ENCODE results near the gene NRF1.
"Not testable (repeated sequence)": the region's sequence is repeated elsewhere in the genome, so short reads cannot be mapped to it uniquely, and the experiment has no call there.

The NRF1 gene

DNA sequence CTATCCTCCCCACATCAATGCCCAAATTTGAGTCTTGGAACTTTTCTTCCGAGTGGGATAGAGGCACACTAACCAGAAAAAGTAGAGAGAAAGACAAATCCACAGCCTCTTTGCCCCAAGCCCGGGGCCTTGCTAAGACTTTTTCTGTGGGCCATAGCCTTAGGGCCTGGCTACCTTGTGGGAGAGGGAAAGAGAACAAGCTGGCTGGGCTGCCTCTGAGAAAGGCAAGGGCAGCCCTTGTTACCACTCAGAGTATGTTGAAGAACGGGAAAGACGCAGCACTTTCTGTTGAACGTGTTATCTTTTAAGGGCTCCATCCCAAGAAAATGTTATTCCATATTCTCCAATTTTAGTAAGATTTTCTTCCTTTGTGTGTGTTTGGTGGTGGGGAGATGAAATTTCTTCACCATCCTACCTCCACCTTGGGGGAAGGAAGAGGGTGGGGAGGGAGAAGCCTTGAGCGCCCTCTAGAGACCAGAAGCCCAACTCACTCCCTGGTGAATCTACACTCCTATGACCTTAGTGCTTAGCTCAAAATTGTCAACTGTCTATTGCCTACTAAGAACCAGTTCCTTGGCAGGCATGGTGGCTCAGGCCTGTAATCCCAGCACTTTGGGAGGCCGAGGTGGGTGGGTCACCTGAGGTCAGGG, 3.9 kb upstream of the NRF1 start:
- peak; percentile 30 for DNase-seq (ENCODE audit: low read depth, low spot score)

- no peak for DNase-seq (ENCODE audit: low read depth, low spot score)
Observed at GRCh38 chr7:129609666-129610065, 1.9 kb upstream of the NRF1 start.

DNA sequence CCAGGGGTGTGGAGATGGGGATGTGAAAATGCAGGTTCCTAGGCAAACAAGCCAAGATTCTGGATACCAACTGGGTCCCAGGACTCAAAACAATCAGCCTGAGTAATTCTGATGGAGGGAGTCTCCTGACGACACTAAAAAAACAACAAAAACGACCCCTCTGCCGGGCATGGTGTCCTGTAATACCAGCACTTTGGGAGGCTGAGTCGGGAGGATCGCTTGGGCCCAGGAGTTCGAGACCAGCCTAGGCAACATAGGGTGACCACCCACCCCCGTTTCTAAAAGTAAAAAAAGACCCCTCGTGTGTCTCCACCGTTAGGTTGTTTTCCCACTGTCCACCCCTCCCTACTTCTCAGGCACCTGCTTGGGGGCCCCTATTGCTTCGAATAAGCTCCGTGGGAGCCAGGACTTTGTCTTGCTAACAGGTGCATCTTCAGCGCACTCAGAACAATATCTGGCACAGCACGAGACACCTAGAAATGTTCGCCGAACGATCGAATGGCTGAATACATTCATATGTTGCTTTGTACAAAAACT, 743 bp upstream of the NRF1 start:
- no peak for DNase-seq (ENCODE audit: low read depth, low spot score)

DNA sequence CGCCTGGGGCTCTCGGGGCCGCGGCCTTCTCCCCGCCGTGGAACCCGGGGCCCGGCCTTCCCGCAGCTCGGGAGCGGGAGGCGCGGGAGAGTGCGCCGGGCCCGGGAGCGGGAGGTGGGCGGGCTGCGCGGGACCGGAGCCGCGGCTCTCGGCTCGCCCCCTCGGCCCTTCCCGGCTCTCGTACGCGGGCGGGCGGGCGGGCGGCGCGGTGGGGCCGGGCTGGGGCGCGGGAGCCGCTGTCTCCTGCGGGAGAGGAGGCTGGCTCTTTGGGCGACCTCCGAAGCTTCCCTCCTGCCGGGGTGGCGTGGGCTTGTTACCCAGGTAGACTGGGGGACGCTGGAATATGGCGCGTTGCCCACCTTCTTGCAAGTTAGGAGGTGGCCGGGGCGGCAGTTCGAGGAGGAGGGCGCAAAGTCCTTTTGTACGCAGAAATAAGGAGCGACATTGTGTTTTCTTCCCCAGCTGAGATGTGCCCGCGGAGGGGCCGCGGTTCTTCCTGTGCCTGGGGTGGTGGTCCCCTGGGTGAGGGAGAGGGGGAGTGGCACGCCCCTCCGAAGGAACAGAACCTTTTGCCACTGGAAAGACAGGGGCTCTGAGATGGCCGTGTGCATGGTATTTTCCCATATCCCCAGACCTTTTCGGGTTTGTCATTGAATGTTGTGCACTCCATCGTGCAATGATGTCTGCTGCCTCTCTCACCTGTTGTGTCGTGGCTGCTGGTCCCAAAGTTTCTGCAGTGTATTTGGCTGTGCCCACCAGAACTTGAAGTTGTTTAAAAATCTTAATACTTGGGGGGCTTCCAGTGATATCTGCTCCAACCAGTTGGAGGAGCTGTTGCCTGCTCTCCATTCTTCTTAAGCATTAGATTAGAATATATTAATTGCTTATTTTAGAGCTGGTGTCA, 844 bp downstream of the NRF1 start:
- no peak for DNase-seq (ENCODE audit: low read depth, low spot score)

- no peak for DNase-seq (ENCODE audit: low read depth, low spot score)
Observed at GRCh38 chr7:129613016-129613337, 1.5 kb downstream of the NRF1 start.

- DNase-seq (ENCODE audit: low read depth, low spot score) = no peak
Observed at GRCh38 chr7:129615018-129615417, 3.5 kb downstream of the NRF1 start.

GRCh38 chr7:129616530-129616929, 5.0 kb downstream of the NRF1 start:
- no peak for DNase-seq (ENCODE audit: low read depth, low spot score)

DNA sequence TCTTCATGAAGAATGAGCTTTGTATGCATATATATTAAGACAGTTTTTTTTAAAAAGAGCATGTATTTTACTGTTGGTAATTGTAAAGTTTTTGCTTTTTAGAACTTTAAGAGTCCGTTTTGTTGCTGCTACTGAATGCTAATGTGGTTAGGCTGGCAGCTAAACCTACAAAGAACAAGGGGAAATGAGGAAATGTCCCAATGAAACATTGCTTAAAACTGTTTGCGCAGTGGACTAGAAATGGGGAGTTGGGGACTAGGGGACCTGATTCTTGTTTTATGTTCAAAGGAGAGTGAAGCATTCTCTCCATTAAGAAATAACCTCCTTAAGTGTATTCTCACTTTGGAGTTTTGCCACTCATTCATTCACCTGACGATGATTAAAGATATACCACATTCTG, 5.7 kb downstream of the NRF1 start:
- DNase-seq (ENCODE audit: low read depth, low spot score) = no peak

DNA sequence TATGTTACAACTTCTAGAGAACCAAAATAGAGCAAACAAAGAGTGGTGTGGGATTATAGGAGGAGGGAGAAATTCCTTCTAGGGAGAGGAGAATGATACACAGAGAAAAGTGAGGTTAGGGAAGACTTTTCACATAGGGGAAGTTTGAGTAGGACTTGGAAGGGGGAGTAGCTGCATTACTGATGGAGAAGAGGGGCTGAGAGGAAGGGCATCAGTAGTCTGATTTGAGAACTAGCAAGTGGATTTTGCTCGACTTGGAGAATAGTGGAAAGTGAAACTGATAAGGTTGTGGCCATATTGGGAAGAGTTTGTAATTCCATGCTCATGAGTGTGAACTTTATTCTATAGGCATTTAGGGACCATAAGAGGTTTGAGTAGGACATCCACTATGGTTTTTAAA, 6.1 kb downstream of the NRF1 start:
- no peak for DNase-seq (ENCODE audit: low read depth, low spot score)

DNA sequence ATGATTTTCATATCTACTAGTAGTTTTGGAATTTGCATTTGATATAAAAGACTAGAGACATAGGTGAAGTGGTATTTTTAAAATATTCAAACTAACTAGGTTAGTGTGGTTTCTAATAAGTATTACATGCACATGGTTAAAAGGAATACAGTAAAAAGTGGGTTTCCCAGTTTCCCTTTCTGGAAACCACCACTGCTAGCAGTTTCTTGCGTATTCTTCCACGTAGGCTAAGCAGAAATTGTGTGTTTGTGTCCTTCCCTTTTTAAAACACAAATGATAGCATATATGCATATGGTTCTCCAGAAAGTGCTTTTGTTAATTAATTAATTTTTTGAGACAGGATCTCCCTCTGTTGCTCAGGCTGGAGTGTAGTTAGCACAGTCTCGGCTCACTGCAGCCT, 15.4 kb downstream of the NRF1 start:
- no peak for DNase-seq (ENCODE audit: low read depth, low spot score)

DNA sequence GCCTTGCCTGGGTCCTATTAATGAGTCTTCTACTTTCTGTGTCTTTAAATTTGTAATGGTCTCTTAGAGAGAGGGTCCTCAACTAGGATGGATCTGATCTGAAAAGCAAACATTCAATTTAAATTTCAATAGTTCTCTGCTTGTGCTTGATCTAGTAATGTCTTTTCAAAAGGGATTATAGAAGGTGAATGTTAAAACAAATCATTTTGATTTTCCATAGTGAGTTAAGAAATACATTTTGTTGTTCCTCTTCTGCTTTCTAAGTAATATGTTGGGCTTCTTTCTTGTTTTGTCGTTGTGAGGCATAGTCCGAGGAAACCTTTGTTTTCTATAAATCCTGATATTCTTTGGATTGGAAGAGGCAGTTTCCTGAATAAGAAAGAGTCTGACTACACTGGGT, 18.8 kb downstream of the NRF1 start:
- DNase-seq (ENCODE audit: low read depth, low spot score) = no peak

- no peak for DNase-seq (ENCODE audit: low read depth, low spot score)
Observed at GRCh38 chr7:129634361-129635034, 23.0 kb downstream of the NRF1 start.

DNA sequence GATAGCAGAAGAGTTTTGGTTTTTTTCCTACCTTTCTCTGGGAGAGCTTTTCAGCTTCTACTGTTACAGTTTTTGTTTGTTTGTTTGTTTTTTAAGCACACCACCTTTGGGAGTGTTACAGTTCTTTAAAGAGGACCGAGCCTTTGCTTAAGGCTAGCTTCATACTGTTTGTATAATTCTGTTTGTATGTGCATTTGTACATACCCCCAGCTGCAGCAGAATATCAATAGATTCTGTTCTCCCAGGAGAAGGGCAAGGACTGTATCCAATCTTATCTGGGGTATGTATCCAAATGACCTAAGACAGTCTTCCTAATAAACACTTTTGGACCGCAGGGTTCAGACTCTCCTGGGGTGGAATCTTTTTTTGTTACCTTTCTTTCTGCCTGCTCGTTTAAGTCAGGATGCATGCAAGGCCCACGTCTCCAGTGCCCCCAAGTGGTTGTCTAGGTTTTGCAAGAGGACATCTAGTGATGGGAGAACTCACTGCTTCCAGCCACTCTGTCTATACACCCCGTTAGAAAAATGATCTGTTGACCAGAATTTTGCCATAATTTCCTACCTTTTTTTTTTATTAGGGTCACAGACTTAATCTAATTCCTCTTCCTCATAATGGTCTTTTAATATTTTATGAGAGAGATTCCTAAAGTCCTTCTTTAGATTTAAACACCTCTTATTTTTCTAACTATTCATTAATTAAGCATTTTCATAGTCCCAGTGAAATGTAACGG, 23.9 kb downstream of the NRF1 start:
- DNase-seq (ENCODE audit: low read depth, low spot score) = peak; percentile 38

DNA sequence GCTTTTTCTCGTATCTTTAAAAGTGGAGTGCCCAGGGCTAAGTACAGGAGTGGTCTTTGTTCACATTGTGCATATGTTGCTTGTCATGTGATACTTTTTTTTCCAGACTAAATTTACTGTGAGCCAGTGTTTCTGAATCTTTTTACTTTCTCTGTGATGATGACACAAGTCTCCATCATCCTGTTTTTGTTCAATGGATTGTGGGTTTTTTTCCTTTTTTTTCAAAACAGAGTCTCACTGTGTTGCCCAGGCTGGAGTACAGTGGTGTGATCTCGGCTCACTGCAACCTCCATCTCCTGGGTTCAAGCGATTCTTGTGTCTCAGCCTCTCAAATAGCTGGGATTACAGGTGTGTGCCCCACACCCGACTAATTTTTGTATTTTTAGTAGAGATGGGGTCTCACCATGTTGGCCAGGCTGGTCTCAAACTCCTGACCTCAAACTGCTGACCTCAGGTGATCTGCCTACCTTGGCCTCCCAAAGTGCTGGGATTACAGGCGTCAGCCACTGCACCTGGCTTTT, 24.6 kb downstream of the NRF1 start:
- not testable (repeated sequence) for DNase-seq (ENCODE audit: low read depth, low spot score)

GRCh38 chr7:129636641-129637040, 25.1 kb downstream of the NRF1 start:
- DNase-seq (ENCODE audit: low read depth, low spot score) = no peak

- DNase-seq (ENCODE audit: low read depth, low spot score) = no peak
Observed at GRCh38 chr7:129640400-129640799, 28.9 kb downstream of the NRF1 start.

GRCh38 chr7:129642871-129643549, 31.5 kb downstream of the NRF1 start:
- no peak for DNase-seq (ENCODE audit: low read depth, low spot score)

DNA sequence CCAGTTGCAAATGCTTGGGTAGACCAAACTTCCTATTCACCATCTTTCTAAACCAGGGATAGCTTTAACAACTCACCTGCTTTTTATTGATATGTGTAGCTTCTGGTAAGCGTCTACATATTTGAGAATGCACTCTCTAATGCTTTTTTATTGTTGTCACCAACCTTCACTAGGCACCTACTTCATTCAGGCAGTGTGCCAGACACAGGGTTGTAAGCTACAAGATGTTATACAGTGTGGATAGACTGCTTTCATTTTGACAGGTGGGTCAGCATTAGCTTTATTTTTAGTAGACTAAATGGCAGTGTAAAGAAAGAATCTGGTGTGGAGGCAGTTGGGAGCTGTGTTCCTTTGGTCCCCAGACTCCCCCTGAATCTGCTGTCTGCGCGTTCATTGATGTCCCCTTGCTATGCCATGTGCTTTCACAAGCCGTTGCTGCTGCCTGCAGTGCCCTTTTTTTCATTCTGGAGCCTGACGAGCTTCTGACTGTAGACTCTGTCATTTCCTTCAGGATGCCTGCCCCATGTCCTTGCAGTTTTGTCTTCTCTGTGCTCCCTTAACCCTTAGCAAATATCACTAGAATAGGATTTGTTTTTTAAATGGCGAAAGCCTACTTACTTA, 32.1 kb downstream of the NRF1 start:
- no peak for DNase-seq (ENCODE audit: low read depth, low spot score)

DNA sequence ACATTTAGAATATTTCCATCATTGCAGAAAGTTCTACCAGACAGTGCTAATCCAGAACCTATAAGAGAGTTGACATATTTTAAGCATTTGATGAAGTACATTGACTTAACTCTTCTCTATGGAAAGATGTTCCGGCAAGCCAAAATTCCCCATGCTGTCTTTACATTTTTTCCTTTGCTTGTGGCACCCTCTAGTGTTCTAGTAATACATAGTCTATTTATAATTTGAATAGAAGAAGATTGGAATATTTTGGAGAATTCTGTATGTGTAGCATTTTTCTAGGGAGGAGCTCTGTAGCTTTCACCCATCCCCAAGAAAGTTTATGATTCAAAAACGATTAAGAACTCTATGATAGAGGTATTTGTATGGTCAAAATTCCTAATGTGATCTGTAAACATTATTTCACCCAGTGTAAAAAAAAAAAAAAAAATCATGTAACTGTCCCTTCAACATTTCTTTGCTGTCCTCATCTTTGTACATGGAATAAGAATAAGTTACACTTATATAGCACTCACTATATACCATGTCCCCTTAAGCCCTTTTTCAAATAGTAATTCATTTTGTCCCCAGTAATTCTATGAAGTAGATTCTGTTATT, 33.2 kb downstream of the NRF1 start:
- DNase-seq (ENCODE audit: low read depth, low spot score) = no peak

DNA sequence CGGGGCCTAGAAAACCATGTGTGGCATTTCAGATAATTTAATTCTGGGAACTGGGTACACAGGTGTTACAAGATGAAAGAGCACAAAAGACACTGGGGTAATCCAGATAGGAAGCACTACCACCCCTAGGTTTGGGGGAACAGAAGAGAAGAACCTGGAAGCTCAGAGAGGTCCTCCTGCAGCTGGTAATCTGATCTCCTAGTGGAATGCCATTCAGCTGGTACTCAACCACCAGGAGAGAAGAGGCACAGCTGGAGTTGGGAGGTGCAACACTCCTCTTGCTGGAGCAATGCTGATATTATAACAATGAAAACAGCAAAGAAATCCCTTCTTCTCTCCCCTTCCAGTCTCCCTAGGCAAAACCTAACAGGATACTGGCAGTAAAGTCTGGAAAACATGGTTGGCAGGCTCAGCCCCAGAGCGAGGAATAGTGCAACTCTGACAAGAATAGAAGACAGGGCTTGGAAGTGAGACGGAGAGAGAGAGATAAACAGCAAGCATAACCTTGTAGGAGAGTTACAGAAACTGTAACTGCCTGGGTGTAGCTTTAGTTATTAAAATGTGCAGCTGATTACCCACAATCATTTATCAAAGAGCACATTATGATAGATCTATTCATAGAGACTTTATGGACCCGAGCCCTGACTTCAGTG, 35.0 kb downstream of the NRF1 start:
- DNase-seq (ENCODE audit: low read depth, low spot score) = peak; percentile 64
